GM19035 (cell line): Measurements from ENCODE around the gene STK31.
A peak's percentile ranks its signal among the peaks of the same experiment; 100 is the strongest.
"Not testable (repeated sequence)": the region's sequence is repeated elsewhere in the genome, so short reads cannot be mapped to it uniquely, and the experiment has no call there.

Source experiments
- ATAC-seq: cut with Tn5 transposase; IDR thresholded peaks from one replicate; pipeline ENCODE4 v1.9.1; 2021; ENCODE audit not compliant: unreplicated experiment

The STK31 gene, protein sequence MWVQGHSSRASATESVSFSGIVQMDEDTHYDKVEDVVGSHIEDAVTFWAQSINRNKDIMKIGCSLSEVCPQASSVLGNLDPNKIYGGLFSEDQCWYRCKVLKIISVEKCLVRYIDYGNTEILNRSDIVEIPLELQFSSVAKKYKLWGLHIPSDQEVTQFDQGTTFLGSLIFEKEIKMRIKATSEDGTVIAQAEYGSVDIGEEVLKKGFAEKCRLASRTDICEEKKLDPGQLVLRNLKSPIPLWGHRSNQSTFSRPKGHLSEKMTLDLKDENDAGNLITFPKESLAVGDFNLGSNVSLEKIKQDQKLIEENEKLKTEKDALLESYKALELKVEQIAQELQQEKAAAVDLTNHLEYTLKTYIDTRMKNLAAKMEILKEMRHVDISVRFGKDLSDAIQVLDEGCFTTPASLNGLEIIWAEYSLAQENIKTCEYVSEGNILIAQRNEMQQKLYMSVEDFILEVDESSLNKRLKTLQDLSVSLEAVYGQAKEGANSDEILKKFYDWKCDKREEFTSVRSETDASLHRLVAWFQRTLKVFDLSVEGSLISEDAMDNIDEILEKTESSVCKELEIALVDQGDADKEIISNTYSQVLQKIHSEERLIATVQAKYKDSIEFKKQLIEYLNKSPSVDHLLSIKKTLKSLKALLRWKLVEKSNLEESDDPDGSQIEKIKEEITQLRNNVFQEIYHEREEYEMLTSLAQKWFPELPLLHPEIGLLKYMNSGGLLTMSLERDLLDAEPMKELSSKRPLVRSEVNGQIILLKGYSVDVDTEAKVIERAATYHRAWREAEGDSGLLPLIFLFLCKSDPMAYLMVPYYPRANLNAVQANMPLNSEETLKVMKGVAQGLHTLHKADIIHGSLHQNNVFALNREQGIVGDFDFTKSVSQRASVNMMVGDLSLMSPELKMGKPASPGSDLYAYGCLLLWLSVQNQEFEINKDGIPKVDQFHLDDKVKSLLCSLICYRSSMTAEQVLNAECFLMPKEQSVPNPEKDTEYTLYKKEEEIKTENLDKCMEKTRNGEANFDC

DNA sequence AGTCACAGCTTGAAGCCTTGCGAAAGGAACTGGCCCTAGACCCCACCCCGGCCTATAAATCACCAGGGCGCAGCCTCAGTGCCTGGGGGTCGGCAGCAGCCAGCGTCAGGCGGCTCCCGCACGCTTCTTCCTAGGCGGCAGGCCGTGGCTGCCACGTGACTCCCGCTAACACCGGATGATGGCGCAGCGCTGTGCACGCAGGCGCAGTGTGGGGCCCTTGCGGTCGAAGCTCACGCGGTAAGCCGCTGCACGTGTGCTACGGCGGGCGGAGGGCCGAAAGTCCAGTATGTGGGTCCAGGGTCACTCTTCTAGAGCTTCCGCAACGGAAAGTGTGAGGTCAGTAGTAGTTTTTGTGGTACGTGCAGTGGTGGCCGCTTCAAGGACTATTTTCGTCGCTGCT, at the start of gene STK31:
STK31 (plus strand) TSS at position 220 of the 400 bp plus-strand sequence; CDS start at position 287, 67 bp downstream.
- ATAC-seq: no peak

DNA sequence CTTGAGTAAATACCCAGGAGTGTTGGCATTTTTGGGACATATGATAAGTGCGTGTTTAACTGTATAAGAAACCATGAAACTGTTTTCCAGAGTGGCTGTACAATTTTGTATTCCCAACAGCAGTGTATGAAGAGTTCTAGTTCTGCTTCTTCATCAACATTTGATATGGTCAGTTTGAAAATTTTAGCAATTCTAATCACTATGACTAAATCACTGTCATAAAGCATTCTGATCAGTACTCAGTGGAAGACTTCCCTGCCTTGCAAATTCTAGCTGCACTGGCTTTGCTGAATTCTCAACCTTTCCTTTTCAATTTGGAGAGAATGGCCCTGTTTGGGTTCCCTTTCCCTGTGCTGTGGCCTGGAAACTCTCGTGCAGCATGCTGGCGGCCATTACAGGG, 48.6 kb upstream of the STK31 start:
- no peak for ATAC-seq

DNA sequence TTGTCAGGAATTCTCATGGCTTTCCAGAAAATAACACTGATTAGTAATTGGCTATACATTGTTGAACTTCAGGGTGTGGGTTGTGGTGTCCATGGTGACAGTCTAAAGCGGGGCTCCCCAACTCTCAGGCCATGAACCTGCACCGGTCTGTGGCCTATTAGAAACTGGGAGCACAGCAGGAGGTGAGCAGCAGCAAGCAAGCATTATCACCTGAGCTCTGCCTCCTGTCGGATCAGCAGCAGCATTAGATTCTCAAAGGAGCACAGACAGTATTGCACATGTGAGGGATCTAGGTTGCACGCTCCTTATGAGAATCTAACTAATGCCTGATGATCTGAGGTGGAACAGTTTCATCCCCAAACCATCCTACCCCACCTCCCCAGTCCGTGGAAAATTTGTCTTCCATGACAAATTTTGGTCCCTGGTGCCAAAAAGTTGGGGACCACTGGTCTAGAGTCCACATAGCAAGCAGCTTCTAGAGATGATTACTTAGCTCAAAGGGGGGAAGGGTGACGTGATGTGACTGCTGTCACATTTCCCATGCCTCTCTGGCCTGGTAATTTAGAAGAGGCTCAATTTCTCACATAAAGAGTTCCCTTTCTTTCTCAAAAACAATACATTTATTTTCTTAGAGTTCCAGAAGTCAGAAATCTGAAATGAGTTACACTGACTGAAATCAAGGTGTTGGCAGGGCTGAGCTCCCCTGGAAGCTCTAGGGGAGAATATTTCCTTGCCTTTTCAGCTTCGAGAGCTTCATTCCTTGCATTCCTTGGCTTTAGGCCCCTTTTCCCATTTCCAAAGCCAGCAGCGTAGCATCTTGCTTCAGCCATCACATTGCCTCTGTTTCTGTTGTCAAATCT, 47.7 kb upstream of the STK31 start:
- ATAC-seq: no peak

DNA sequence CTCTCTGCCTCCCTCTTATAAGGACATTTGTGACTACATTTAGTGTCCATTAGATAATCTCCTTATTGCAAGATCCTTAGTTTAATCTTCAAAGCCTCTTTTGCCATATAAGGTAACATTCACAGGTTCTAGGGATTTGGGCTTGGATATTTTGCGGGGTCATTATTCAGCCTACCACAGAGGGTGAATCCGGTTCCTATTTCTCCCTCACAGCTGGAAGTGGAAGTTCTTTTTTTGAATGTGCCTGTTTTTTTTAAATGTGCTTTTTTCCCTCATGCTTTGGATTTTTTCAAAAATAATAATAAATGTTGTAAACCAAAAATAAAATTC, 47.1 kb upstream of the STK31 start:
- no peak for ATAC-seq

DNA sequence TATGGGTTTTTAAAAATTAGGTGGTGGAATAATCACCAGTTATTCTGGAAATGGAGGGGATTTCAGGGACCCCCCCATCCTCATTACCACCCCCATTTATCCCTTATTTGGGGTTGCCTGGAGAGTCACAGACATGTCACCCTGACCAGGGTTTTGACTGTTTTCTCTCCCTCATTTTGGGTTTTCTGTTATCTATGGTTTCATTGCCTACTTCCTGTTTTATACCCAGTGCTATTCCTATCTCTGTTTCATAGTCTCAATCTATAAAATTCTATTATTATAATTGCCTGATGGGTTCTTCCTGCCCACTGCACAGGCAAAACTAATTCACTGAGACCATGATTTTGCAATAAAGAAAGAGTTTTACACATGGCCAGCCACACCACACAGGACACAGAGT, 45.9 kb upstream of the STK31 start:
- no peak for ATAC-seq

DNA sequence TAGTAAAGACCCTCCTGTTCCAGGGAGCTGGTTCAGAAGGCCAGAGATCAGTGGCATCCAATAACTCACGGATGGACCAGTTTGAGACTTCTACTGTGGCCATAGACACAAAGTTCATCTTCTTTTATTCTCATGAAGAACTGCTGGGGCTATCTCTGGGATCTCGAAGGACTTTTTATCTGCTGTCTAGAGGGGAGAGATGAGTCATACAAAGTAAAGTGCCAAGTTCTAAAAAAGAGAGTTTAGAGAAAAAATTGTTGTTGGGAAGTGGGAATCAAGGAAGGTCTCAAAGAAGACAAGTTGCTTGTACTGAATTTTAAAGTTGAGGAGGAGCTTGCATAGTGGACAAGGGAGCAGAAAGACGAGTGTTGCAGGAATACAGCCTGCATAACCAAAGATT, 38.0 kb upstream of the STK31 start:
- no peak for ATAC-seq

DNA sequence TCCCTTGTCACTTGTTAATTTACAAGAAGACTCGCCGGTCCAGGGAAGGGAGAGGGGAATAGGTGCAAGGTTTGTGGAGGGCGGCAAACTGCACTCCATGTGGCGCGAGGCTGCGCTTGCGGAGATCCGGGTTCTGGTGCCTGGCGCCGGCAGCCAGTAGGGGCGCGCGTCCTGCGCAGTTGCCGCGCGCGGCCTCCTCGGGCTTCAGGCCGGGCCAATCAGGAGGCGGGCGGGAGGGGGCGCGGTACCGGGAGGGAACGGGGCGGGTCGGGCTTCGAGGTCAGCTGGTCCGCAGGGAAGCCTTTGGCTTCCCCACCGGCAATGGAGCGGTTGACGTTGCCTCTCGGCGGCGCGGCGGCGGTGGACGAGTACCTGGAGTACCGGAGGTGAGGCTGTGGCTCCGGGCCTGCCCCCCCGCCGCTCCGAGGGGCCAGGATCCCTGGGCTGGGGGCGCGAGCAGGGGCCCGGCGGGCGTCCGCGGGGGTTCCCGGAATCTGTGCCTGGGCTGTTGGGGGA, 30.1 kb upstream of the STK31 start, which contains the start of gene FAM221A:
FAM221A (plus strand) TSS at position 302 of the 516 bp plus-strand sequence; CDS start at position 322, 20 bp downstream.
- ATAC-seq: peak; percentile 96

DNA sequence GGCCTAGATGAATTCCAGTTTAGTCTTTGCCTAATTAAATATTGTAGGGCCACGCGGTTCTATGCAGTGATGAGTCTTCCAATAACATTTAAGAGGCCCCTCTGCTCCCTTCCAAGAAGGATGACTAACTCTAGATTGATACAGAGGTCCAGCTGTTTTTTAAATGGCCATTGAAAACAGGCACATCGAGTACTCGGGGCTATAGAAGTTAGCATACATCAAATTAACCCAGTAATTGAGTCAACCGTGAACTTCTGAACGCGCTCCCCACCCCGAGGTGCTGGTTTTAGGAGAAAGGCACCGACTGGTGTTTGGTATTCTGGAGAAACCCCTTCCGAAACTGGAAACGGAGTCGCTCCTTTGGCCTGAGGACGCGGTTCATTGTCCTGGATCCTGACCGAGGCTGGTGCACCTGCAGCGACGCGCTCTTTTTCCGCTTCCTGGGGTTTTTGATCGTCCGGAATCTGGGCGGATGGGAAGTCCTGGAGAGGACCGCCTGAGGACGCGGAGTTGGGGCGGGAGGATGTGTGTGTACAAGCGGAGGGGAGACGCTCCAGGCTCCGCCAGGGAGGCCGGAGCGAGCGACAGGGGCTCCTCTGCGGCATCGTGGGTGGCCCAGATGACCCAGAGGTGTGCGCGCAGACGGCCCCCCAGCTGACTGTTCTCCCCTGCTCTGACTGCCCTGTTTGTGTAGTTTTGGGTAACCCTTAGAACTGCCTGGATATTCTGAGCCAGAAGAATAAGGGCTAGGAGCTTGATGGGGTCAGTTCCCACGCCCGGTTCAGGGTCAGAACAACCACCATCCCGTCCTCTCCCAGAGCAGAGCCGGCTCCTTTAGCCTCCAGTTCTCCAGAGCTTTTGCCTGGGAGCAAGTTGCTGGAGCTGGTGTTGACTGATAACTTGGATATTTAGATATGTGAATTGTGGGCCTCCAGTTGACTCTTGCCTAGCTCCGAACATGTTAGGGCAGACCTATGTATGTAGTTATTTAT, 29.3 kb upstream of the STK31 start:
- ATAC-seq: peak; percentile 35

DNA sequence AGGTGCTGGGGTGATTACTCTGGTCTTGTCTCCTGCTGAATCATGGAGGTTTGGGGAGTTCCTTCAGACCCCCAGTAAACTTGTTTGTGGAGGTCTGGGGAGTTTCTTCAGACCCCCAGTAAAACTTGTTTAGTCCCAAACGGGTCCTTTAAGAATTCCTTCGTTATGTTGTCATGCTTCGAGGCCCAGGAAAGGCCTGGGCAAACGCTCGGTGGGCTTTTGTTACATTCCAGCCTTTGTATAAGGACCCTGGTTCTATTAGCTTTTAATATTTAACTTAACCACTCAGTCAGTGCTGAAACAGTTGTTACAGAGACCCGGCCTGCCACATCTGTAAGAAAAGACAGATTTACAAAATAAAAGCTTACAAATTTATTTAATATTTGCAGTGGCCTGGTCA, 26.0 kb upstream of the STK31 start:
- not testable (repeated sequence) for ATAC-seq

DNA sequence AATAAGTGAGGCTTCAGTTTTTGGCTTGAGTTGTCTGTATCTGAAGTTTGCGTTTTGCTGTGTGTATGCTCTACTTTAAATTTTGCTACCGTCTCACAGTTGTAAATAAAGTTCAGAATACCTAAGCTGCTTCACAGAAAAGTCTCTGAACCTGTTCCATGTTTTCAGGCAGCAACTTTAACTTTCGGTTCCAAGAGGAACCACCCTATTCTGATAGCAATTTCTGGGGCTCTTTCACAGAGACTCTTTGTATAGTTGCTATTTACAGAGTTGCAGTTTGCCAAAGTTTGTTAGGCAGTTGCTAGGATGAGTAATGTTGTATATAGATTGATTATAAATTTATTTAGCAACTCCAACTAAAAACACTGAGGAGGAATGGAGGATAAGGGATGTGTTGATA, 24.3 kb upstream of the STK31 start:
- ATAC-seq: no peak

DNA sequence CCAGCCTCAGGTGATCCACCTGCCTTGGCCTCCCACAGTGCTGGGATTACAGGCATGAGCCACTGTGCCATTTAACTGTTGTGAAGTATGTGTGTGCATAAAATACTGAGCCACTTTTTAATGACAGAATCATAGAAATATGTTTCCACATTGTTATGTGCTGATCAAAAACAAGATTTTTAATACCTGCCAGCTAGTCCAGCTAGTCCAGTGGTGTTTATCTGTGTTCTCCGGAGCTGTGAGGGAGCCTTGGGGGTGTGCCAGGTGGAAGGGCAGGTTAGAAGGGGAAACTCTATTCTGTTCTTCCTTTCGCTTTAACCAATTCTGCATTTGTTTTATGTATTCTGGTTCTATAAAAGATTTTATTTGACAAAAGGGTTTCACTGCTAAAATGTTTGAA, 23.0 kb upstream of the STK31 start:
- no peak for ATAC-seq

DNA sequence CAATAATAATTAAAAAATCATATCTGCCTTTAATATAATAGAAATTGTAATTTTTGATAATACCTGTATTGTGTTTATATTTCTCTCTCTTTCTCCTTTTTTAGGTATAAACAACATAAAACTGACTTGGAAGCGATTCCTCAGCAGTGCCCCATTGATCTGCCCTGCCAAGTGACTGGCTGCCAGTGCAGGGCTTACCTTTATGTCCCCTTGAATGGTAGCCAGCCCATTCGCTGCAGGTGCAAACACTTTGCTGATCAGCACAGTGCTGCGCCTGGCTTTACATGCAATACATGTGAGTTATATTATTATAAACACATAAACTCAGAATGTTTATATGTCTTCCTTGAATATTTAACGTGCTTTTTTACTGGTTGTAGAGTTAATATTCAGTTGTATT, 20.9 kb upstream of the STK31 start:
- no peak for ATAC-seq

DNA sequence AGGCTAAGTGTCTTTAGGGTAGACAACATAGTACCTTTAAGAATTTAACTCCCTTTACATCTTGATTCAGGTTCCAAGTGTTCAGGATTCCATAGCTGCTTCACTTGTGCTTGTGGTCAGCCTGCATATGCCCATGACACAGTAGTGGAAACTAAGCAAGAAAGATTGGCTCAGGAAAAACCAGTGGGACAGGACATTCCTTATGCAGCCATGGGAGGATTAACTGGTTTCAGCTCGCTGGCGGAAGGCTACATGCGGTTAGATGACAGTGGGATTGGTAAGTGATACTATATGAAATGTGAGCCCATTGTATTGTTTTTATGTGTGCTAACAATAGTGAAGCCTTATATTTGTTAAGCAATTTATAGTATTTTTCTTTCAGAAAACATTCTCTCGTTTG, 18.7 kb upstream of the STK31 start:
- no peak for ATAC-seq

DNA sequence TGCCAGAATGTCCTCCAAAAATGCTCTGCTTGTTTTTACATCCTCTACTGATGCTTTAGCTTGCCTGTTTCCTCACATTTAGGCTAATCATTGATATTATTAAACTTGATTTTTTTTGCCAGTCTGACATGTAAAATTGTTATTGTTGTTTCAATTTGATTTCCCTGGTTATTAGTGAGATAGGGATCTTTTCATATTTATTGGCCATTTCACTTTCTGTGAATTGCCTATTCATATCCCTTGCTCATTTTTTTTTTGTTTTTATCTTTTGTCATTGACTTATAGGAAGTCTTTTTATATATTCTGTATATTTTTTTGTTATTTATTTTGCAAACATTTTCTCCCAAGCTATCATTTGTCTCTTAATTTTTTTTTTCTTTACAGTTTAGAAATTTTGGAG, 16.8 kb upstream of the STK31 start:
- ATAC-seq: no peak

DNA sequence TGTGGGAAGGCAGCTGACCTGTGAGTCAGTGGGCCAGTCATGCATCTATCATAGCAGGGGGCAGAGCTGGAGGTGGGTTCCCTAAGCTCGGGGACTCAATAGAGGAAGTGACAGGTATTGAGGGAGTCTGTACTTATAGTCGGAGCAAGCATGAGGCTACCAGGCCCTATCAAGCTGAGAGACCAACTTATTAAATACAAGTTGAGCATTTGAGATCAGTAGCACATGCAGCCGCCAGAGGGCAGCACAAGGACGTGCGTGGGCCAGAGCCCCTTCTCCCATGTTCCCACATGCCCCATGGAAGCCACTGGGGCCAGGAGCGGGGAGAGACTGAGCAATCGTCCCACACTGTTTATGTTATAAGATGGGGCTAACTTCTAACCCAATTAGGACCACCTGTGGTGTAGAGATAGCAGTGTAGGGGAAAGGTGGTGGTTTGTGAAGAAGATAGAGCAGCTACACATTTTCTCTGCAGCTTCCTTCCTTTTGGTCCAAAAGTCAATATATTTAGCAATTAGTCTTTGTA, 13.0 kb upstream of the STK31 start:
- peak; percentile 69 for ATAC-seq

DNA sequence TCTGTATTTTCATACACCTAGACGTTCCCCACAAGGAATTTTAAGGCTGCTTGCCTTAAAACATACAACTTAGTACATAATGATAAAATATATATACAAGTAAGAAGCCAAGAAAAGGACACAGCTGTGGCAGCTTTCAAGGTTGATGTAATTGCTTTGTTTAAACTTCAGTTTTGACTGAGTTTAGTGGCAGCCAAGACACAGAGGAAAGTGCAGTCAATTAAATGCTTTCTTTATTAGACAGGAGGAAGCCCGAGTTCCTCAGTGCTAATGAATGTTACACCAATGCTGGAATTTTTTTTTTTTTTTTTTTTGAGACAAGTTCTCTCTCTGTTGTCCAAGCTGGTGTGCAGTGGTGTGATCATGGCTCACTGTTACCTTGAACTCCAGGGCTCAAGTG, 11.2 kb upstream of the STK31 start:
- no peak for ATAC-seq

DNA sequence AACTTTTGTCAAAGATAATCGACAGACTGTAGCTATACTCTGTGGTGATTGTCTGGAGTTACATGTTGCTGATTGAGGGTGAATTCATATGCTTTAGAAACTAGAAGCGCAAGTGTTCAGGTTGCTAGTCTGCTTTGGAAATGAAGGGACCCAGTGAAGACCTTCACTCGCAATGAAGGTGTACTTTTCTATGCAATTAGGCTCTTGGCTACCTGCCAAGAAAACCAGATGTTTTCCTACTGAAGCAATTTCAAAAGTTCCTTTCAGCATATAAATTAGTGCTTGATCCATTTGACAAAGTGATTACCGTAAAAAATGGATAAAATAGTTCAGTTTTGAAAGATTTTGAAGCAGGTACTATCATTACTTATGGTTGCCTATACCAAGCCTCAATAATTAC, 10.0 kb upstream of the STK31 start:
- ATAC-seq: no peak

DNA sequence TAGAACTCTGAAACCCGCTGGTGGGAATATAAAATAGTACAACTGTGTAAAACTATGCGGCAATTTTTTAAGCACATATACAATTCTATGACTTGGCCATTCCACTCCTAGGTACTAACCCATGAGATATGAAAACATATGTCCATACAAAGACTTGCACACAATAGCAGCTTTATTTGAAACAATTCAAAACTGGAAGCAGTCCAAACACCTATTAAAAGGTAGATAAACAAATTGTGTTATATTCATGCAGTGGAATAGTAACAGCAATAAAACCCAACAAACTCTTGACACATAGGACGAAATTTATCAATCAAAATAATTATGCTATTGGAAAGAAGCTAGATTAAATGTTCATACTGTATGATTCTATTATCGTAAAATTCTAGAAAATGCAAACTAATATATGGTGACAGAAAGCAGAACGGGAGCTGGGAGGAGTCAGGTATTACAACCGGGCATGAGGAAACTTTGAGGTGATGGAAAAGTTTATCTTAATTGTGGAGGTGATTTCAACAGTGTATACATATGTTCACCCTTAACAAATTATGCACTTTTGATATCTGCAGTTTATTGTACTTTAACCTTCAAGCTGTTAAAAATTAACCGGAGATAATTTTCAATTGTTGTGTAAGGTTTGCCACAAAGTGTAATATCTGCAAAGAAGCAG, 803 bp upstream of the STK31 start:
- ATAC-seq: no peak
